K562 (cell line): Measurements from ENCODE around the gene B4GALT5.
"Not testable (repeated sequence)": the region's sequence is repeated elsewhere in the genome, so short reads cannot be mapped to it uniquely, and the experiment has no call there.

Experiments
- CBFB ChIP-seq: sonication (generic); formaldehyde crosslinking; IDR thresholded peaks from 2 replicates; pipeline ENCODE4 v1.4.0; 2020; ENCODE audit warnings: mild to moderate bottlenecking, missing genetic modification reagents
- EZH2 ChIP-seq: IDR thresholded peaks from 2 replicates; pipeline ENCODE4 v1.6.1; 2012; ENCODE audit warnings: low read depth, mild to moderate bottlenecking, inconsistent platforms, low read length, borderline replicate concordance
- FIP1L1 ChIP-seq: fragments of 200-400 bp; formaldehyde crosslinking; IDR thresholded peaks from 2 replicates; pipeline ENCODE4 v1.6.1; 2018; ENCODE audit warnings: mild to moderate bottlenecking, low read depth, low read length; ENCODE audit not compliant: poor library complexity, severe bottlenecking
- KDM5B ChIP-seq: fragments of 200-600 bp; sonication (generic); IDR thresholded peaks from 2 replicates; pipeline ENCODE4 v1.6.1; 2012; ENCODE audit warnings: low read depth, mild to moderate bottlenecking, moderate library complexity, low read length, control low read depth, inconsistent platforms; ENCODE audit not compliant: insufficient replicate concordance
- POLR2A ChIP-seq: fragments of 450-650 bp; conservative IDR thresholded peaks from 2 replicates; pipeline ENCODE4 v1.6.1; 2016
- SP2 ChIP-seq: IDR thresholded peaks from 2 replicates; pipeline ENCODE4 v1.6.1; 2011; ENCODE audit warnings: mild to moderate bottlenecking, low read depth, low read length, moderate library complexity; ENCODE audit not compliant: poor library complexity, severe bottlenecking; ENCODE audit errors: extremely low read depth
- SRF ChIP-seq, 2 experiments: fragments of 250-450, 450-650 bp in 1 of 2; sonication (Bioruptor Pico) in 1 of 2; sonication (generic) in 1 of 2; formaldehyde crosslinking; IDR thresholded peaks; 2 replicates each; pipeline versions ENCODE4 v1.5.0 to v1.5.1; 2020 to 2022; ENCODE audit warnings: mild to moderate bottlenecking in 1 of 2, missing genetic modification reagents in 1 of 2
- ZEB2 ChIP-seq: fragments of 450-650 bp; IDR thresholded peaks from 2 replicates; pipeline ENCODE4 v1.6.1; 2016
- ZNF175 ChIP-seq: fragments of 200-800 bp; sonication (Bioruptor generic); IDR thresholded peaks from 2 replicates; pipeline ENCODE4 v1.6.1; 2016; ENCODE audit warnings: low read depth, mild to moderate bottlenecking, missing genetic modification characterization, missing compliant biosample characterization
- ZNF274 ChIP-seq: IDR thresholded peaks from 2 replicates; pipeline ENCODE4 v1.6.1; 2011; ENCODE audit warnings: low read depth, mild to moderate bottlenecking, low read length, moderate library complexity, borderline replicate concordance
- TF ChIP-seq, protein P1 (sequence below): sonication (generic); formaldehyde crosslinking; IDR thresholded peaks from 2 replicates; pipeline ENCODE4 v1.8.1; 2022; ENCODE audit warnings: missing genetic modification reagents
- TF ChIP-seq, protein P2 (sequence below): IDR thresholded peaks from 2 replicates; pipeline ENCODE4 v1.6.1; 2012; ENCODE audit warnings: low read depth, low read length, improper control_type of control experiment, borderline replicate concordance

DNA sequence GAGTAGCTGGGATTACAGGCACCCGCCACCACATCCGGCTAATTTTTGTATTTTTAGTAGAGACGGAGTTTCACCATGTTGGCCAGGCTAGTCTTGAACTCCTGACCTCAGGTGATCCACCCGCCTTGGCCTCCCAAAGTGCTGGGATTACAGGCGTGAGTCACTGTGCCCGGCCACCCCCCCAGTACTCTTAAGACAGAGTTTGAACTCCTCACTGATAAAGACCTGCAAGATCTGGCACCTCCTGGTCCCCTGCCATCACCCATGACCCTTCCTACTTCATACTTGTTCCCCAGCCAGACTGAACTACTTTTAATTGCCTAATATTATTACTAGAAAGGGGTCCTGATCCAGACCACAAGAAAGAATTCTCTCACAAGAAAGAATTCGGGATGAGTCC is 48.2 kb upstream of the B4GALT5 start:
- not testable (repeated sequence) for TF ChIP-seq SP2; FIP1L1; KDM5B; ZEB2; ZNF274; POLR2A; ZNF175; EZH2; CBFB; SRF (CRISPR knock-in tag; IDR thresholded peaks at IDR 0.05)
- TF ChIP-seq, protein P1, sequence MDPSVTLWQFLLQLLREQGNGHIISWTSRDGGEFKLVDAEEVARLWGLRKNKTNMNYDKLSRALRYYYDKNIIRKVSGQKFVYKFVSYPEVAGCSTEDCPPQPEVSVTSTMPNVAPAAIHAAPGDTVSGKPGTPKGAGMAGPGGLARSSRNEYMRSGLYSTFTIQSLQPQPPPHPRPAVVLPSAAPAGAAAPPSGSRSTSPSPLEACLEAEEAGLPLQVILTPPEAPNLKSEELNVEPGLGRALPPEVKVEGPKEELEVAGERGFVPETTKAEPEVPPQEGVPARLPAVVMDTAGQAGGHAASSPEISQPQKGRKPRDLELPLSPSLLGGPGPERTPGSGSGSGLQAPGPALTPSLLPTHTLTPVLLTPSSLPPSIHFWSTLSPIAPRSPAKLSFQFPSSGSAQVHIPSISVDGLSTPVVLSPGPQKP (CRISPR knock-in tag), result not testable (repeated sequence)
- TF ChIP-seq, protein P2, sequence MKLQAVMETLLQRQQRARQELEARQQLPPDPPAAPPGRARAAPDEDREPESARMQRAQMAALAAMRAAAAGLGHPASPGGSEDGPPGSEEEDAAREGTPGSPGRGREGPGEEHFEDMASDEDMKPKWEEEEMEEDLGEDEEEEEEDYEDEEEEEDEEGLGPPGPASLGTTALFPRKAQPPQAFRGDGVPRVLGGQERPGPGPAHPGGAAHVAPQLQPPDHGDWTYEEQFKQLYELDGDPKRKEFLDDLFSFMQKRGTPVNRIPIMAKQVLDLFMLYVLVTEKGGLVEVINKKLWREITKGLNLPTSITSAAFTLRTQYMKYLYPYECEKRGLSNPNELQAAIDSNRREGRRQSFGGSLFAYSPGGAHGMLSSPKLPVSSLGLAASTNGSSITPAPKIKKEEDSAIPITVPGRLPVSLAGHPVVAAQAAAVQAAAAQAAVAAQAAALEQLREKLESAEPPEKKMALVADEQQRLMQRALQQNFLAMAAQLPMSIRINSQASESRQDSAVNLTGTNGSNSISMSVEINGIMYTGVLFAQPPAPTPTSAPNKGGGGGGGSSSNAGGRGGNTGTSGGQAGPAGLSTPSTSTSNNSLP, result not testable (repeated sequence)
